Activated CD4-positive, alpha-beta T cell treated with anti-CD3 and anti-CD28 coated beads, Interleukin-2, amount 50 U/mL, for 16 hours (primary cell): ENCODE results near the gene IL1RL2.

ENCODE experiments used
- DNase-seq: peaks from one replicate; pipeline ENCODE4 v3.0.0-alpha.2; 2020

IL1RL2 gene

GRCh38 chr2:102197389-102198137 lies 10.7 kb downstream of the IL1RL2 start:
- no peak for DNase-seq

GRCh38 chr2:102200539-102200938 lies 13.7 kb downstream of the IL1RL2 start:
- no peak for DNase-seq

- no peak for DNase-seq
Observed at GRCh38 chr2:102204638-102205037, 17.8 kb downstream of the IL1RL2 start.

- DNase-seq, result no peak
Observed at GRCh38 chr2:102206666-102207341, 20.0 kb downstream of the IL1RL2 start.

- no peak for DNase-seq
Observed at GRCh38 chr2:102208774-102209173, 22.0 kb downstream of the IL1RL2 start.

GRCh38 chr2:102209474-102209873 lies 22.7 kb downstream of the IL1RL2 start:
- DNase-seq, result no peak

GRCh38 chr2:102217032-102217431 lies 30.2 kb downstream of the IL1RL2 start:
- no peak for DNase-seq

- no peak for DNase-seq
Observed at GRCh38 chr2:102224824-102225739, 38.3 kb downstream of the IL1RL2 start.

- DNase-seq, result no peak
Observed at GRCh38 chr2:102226171-102226570, 39.3 kb downstream of the IL1RL2 start.

GRCh38 chr2:102226612-102227391 lies 40.0 kb downstream of the IL1RL2 start:
- DNase-seq, result no peak

- DNase-seq, result no peak
Observed at GRCh38 chr2:102229141-102229769, 42.4 kb downstream of the IL1RL2 start.

- DNase-seq, result no peak
Observed at GRCh38 chr2:102230410-102230909, 43.6 kb downstream of the IL1RL2 start.

GRCh38 chr2:102233132-102233884 lies 46.5 kb downstream of the IL1RL2 start:
- DNase-seq, result no peak

GRCh38 chr2:102235042-102235473 lies 48.2 kb downstream of the IL1RL2 start:
- DNase-seq, result no peak

- DNase-seq, result peak; percentile 18
Observed at GRCh38 chr2:102235491-102235890, 48.7 kb downstream of the IL1RL2 start.

GRCh38 chr2:102236132-102236531 lies 49.3 kb downstream of the IL1RL2 start:
- no peak for DNase-seq

- no peak for DNase-seq
Observed at GRCh38 chr2:102237176-102237575, 50.4 kb downstream of the IL1RL2 start.

GRCh38 chr2:102238039-102238756 lies 51.4 kb downstream of the IL1RL2 start:
- DNase-seq, result no peak

GRCh38 chr2:102238778-102239177 lies 52.0 kb downstream of the IL1RL2 start:
- no peak for DNase-seq

GRCh38 chr2:102239344-102239743 lies 52.5 kb downstream of the IL1RL2 start:
- no peak for DNase-seq
